OCI-LY7 (cell line): ENCODE measurements around the gene ZNF804A.

Source experiments
- EZH2phosphoT487 ChIP-seq: fragments of 200-600 bp; sonication (generic); IDR thresholded peaks from 2 replicates; pipeline ENCODE4 v1.6.1; 2018; ENCODE audit warnings: low read depth, borderline replicate concordance, mild to moderate bottlenecking, mixed run types, antibody characterized with exemption, low read length, moderate library complexity, mixed read lengths
- TF ChIP-seq, protein P1 (sequence below): fragments of 200-600 bp; sonication (generic); conservative IDR thresholded peaks from 2 replicates; pipeline ENCODE4 v1.5.1; 2014; ENCODE audit warnings: mild to moderate bottlenecking, antibody characterized with exemption, low read length, moderate library complexity, mixed read lengths

DNA sequence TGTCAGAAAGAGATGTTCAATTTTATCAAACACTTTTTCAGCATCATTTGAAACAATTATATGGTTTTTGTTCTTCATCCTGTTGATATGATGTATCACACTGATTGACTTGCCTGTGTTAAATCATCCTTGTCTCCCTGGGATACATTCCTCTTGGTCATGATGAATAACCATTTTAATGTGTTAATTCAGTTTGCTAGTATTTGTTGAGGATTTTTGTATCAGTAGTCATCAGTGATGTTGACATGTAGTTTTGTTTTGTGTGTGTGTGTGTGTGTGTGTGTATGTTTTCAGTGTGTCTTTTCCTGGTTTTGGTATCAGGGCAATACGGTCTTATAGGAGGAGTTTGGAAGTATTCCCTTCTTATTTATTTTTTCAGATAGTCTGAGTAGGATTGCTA is 325.4 kb downstream of the ZNF804A start:
- TF ChIP-seq, protein P1, sequence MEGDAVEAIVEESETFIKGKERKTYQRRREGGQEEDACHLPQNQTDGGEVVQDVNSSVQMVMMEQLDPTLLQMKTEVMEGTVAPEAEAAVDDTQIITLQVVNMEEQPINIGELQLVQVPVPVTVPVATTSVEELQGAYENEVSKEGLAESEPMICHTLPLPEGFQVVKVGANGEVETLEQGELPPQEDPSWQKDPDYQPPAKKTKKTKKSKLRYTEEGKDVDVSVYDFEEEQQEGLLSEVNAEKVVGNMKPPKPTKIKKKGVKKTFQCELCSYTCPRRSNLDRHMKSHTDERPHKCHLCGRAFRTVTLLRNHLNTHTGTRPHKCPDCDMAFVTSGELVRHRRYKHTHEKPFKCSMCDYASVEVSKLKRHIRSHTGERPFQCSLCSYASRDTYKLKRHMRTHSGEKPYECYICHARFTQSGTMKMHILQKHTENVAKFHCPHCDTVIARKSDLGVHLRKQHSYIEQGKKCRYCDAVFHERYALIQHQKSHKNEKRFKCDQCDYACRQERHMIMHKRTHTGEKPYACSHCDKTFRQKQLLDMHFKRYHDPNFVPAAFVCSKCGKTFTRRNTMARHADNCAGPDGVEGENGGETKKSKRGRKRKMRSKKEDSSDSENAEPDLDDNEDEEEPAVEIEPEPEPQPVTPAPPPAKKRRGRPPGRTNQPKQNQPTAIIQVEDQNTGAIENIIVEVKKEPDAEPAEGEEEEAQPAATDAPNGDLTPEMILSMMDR, result no peak
- no peak for TF ChIP-seq EZH2phosphoT487
